Measurements from ENCODE around the gene COLEC11. TPM values are rescaled to one million over a fixed set of nuclear protein-coding genes. Genes with fewer than 3 reads are reported as not detected.

Gene COLEC11
- total and polyA plus RNA-seq, 9 of the 15 experiments (the other 6 are each of a cell fraction or from before 2014, with no cell fraction given) = 0.32 to 4.3 (median 1.8) TPM

DNA sequence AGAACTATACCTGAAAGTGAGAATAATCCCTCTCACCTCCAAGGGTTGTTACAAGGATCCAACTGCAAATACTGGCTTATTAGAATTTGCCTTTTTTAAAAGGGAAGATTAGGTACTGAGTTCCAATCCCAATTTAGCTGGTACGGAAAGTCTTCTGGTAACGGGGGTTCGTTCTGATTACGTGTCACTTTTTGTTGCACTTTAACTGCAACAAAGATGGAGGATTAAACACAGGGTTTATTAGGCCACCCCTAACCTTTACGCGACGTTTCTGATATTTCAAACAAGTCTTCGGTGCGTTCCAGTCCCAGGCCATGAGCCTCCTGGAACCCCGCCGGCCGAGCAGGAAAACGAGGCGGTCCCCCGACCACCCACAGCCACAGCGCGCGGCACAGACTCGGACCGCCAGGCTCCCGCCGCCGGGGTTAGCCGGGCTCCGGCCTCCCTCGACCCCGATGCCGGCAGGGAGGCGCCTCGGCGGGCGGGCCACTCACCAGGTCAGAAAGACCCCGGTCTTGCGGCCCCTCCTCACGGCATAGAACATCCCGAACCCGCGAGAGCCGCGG is 37.2 kb upstream of the COLEC11 start:
- peak overlapping the region; percentile 89 for H3K27ac ChIP-seq (ENCODE audit: extremely low read depth, low read depth, low read length)
- WGBS (ENCODE audit: insufficient coverage, low coverage, missing lambda C conversion rate) = 2% methylated on average over 38 of the region's 40 CpGs
- H3K79me2 ChIP-seq (ENCODE audit: control insufficient read depth, insufficient read depth, low read length) = peaks cover 49% of the 10 kb centered on the region
- H3K9ac ChIP-seq (ENCODE audit: insufficient read depth in 1 of 2, low read depth in 2 of 2, low read length in 2 of 2) = peak overlapping the region; percentile 95 to 99
- no peaks in the 10 kb centered on the region for H4K20me1 ChIP-seq (replicated peaks; ENCODE audit: control insufficient read depth, insufficient read depth, low read length)
- H3K36me3 ChIP-seq (ENCODE audit: control insufficient read depth, insufficient read depth, low read length) = peaks cover 47% of the 10 kb centered on the region
- ChIA-PET POLR2A (interaction anchor here (0.8 to 2.1 kb wide), 9 partner anchors 12 to 85 kb away, joined by 3 to 8 read pairs (median 3); partner anchors contain the start of gene COLEC11), CTCF (ENCODE audit: low intra/inter-chr PET ratio) (no interaction called here)
- DNase-seq (ENCODE audit: extremely low read depth in 1 of 4, low spot score in 3 of 4) (no peak), FAIRE-seq (no peak), ATAC-seq (peak; percentile 45)
- H3K27me3 ChIP-seq (ENCODE audit: control insufficient read depth in 2 of 2, insufficient read depth in 2 of 2, low read length in 2 of 2) = no peaks in the 10 kb centered on the region
- peak overlapping the region; percentile 82 for H2AFZ ChIP-seq (ENCODE audit: low read depth, low read length)
- in situ Hi-C loops (cut with MboI) = no loop called here
- TSS peak; percentile 74 for BruUV-seq (replicated peaks)
- H3K9me1 ChIP-seq (ENCODE audit: control insufficient read depth, insufficient read depth, low read length) = no peaks in the 10 kb centered on the region
- intact Hi-C loops (cut with micrococcal nuclease) = loop anchor here (1.0 kb wide), 1 partner anchor 18 kb away; the partner anchor contains the start of gene RPS7
- peak overlapping the region; percentile 99 for H3K4me3 ChIP-seq
- H3K4me2 ChIP-seq (ENCODE audit: insufficient read depth, low read length) = peak overlapping the region; percentile 91
- no peaks in the 10 kb centered on the region for H3K9me3 ChIP-seq (replicated peaks; ENCODE audit: control insufficient read depth, insufficient read depth, low read depth, low read length)
- H3K4me1 ChIP-seq (replicated peaks in 1 of 2; ENCODE audit: control insufficient read depth in 2 of 2, insufficient read depth in 2 of 2, low read length in 2 of 2) = peaks cover 12 to 16% of the 10 kb centered on the region in 2 experiments; a peak in 4 of 5 replicates
- TF ChIP-seq ZNF764 (CRISPR knock-in tag; IDR thresholded peaks at IDR 0.05; ENCODE audit: low read depth) = no peak
- TF ChIP-seq FOS (IDR thresholded peaks at IDR 0.05; ENCODE audit: extremely low read depth, insufficient read length) = no peak
- TF ChIP-seq ZNF57 (CRISPR knock-in tag; IDR thresholded peaks at IDR 0.05) = no peak
- peak; percentile 41; the same call in 1 of the 2 replicates for TF ChIP-seq RB1 (IDR thresholded peaks at IDR 0.05; ENCODE audit: low read depth)
- no peak for TF ChIP-seq HIVEP1 (CRISPR knock-in tag; IDR thresholded peaks at IDR 0.05)
- TF ChIP-seq CBFB (CRISPR knock-in tag; IDR thresholded peaks at IDR 0.05) = no peak
- no peak for TF ChIP-seq HEY1 (CRISPR knock-in tag; IDR thresholded peaks at IDR 0.05; ENCODE audit: borderline replicate concordance)
- 0 out of 2 replicates have a peak, but pooled peaks have one; percentile 41 for TF ChIP-seq BRD4 (IDR thresholded peaks at IDR 0.05)
- TF ChIP-seq U2AF1 (optimal IDR thresholded peaks at IDR 0.05; ENCODE audit: low read depth, low read length) = no peak
- no peak for TF ChIP-seq ZNF174 (CRISPR knock-in tag; IDR thresholded peaks at IDR 0.05)
- TF ChIP-seq, protein P1, sequence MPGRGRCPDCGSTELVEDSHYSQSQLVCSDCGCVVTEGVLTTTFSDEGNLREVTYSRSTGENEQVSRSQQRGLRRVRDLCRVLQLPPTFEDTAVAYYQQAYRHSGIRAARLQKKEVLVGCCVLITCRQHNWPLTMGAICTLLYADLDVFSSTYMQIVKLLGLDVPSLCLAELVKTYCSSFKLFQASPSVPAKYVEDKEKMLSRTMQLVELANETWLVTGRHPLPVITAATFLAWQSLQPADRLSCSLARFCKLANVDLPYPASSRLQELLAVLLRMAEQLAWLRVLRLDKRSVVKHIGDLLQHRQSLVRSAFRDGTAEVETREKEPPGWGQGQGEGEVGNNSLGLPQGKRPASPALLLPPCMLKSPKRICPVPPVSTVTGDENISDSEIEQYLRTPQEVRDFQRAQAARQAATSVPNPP (IDR thresholded peaks at IDR 0.05; ENCODE audit: borderline replicate concordance, insufficient read depth, insufficient read length) = no peak
- TF ChIP-seq ESRRA (IDR thresholded peaks at IDR 0.05; ENCODE audit: borderline replicate concordance, low read depth) = no peak
- TF ChIP-seq, protein P2, sequence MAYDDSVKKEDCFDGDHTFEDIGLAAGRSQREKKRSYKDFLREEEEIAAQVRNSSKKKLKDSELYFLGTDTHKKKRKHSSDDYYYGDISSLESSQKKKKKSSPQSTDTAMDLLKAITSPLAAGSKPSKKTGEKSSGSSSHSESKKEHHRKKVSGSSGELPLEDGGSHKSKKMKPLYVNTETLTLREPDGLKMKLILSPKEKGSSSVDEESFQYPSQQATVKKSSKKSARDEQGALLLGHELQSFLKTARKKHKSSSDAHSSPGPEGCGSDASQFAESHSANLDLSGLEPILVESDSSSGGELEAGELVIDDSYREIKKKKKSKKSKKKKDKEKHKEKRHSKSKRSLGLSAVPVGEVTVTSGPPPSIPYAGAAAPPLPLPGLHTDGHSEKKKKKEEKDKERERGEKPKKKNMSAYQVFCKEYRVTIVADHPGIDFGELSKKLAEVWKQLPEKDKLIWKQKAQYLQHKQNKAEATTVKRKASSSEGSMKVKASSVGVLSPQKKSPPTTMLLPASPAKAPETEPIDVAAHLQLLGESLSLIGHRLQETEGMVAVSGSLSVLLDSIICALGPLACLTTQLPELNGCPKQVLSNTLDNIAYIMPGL (CRISPR knock-in tag; IDR thresholded peaks at IDR 0.05) = no peak
- no peak for TF ChIP-seq NR1H2 (CRISPR knock-in tag; IDR thresholded peaks at IDR 0.05)
- peak; percentile 9 for TF ChIP-seq TAF9B (IDR thresholded peaks at IDR 0.05; ENCODE audit: partially characterized antibody)
- no peak for TF ChIP-seq MXI1 (IDR thresholded peaks at IDR 0.05; ENCODE audit: low read depth, low read length)
- no peak for TF ChIP-seq ZNF583 (CRISPR knock-in tag; IDR thresholded peaks at IDR 0.05)
- TF ChIP-seq, protein P3, sequence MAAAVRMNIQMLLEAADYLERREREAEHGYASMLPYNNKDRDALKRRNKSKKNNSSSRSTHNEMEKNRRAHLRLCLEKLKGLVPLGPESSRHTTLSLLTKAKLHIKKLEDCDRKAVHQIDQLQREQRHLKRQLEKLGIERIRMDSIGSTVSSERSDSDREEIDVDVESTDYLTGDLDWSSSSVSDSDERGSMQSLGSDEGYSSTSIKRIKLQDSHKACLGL (CRISPR knock-in tag; IDR thresholded peaks at IDR 0.05; ENCODE audit: borderline replicate concordance, poor library complexity, severe bottlenecking) = no peak
- TF ChIP-seq CHD1 (IDR thresholded peaks at IDR 0.05; ENCODE audit: low read length) = peak; percentile 57
- no peak for TF ChIP-seq ZNF165 (CRISPR knock-in tag; IDR thresholded peaks at IDR 0.05; ENCODE audit: borderline replicate concordance)
- TF ChIP-seq PRMT5 (CRISPR knock-in tag; IDR thresholded peaks at IDR 0.05) = 0 out of 2 replicates have a peak, but pooled peaks have one; percentile 44
